Right lobe of liver (tissue), 4 donors: ENCODE data around the gene FGF14.

Experiments used
- POLR2A ChIP-seq: fragments of 450-650 bp; IDR thresholded peaks from one replicate; pipeline ENCODE4 v1.6.1; 2017; ENCODE audit warnings: antibody characterized with exemption, mild to moderate bottlenecking
- TF ChIP-seq, protein P1 (sequence below), 4 donors: fragments of 200-600 bp in 3 of 4; fragments of 450-650 bp in 1 of 4; IDR thresholded peaks; one replicate each; pipeline versions ENCODE4 v1.5.1 to v1.8.0; 2016 to 2022; ENCODE audit warnings: antibody characterized with exemption in 4 of 4, mild to moderate bottlenecking in 2 of 4
- donor health status: DM: no; HTN: no; CAD: no.
- donor health status: DM: no; HTN: no; CAD: no.
- donor health status: DM: no; HTN: yes; CAD: no.

DNA sequence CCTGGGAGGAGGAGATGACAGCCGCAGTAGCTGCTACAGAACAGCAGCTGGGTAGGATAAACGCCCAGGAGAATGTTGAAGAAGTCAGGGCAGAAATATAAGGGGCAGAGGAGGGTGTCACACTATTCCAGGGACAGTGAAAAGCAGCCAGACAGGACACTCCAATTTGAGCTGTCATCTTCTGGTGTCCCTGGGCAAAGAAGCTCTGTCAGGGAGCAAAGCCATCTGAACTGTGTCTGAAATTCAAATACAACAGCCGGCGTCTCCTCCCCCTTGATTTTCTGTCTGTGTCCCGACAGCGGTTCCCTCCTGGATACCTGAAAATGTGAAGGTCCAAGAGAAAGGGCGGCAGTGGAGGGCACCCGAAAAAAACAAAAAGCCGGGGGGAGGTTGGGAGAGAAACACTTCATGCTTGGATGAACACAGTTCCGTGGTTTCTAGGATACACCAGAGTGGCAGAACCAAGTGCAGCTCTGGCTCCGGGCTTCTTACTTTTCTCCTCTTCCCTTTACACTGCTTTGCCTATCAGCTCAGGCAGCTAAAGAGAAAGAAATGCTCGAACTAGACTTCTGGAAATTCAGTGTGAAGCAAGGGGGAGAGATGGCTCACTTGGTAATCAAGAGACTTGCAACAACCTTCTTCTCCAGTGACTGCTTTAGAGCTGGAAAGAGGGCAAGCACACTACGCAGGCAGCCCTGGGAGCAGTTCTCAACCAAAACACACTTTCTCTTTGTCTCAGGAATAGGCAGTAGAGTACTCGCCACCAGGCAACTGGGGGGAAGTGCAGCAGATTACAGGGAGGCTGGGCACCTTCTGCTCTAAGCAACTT, 483.8 kb downstream of the FGF14 start:
- TF ChIP-seq, protein P1, sequence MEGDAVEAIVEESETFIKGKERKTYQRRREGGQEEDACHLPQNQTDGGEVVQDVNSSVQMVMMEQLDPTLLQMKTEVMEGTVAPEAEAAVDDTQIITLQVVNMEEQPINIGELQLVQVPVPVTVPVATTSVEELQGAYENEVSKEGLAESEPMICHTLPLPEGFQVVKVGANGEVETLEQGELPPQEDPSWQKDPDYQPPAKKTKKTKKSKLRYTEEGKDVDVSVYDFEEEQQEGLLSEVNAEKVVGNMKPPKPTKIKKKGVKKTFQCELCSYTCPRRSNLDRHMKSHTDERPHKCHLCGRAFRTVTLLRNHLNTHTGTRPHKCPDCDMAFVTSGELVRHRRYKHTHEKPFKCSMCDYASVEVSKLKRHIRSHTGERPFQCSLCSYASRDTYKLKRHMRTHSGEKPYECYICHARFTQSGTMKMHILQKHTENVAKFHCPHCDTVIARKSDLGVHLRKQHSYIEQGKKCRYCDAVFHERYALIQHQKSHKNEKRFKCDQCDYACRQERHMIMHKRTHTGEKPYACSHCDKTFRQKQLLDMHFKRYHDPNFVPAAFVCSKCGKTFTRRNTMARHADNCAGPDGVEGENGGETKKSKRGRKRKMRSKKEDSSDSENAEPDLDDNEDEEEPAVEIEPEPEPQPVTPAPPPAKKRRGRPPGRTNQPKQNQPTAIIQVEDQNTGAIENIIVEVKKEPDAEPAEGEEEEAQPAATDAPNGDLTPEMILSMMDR (IDR thresholded peaks at IDR 0.05), result no peak
- TF ChIP-seq POLR2A, result no peak
